T-helper 9 cell (primary cell): ENCODE measurements around the gene ETV1.

Experiments
- DNase-seq: peaks from one replicate; pipeline ENCODE4 v3.0.0-alpha.2; 2020

Gene ETV1

DNA sequence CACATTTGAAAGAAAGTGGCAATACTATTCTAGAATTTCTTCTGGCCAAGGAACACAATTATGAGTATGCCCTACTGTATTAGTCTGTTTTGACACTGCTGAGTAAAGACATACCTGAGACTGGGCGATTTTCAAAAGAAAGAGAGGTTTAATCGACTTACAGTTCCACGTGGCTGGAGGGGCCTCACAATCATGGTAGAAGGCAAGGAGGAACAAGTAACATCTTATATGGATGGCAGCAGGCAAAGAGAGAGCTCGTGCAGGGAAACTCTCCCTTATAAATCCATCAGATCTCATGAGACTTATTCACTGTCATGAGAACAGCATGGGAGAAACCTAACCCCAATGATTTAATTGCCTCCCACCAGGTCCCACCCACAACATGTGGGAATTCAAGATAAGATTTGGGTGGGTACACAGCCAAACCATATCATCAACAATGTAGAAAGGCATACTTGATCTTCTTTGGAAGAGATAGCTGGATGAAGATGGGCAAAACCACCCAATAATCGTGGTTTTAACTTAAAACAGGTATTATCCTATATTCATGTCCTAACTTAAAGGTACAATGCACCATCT, 113.9 kb downstream of the ETV1 start:
- DNase-seq, result no peak

- DNase-seq, result no peak
Observed at GRCh38 chr7:13874783-13875182, 114.7 kb downstream of the ETV1 start.

GRCh38 chr7:13872709-13873108, 116.8 kb downstream of the ETV1 start:
- no peak for DNase-seq

DNA sequence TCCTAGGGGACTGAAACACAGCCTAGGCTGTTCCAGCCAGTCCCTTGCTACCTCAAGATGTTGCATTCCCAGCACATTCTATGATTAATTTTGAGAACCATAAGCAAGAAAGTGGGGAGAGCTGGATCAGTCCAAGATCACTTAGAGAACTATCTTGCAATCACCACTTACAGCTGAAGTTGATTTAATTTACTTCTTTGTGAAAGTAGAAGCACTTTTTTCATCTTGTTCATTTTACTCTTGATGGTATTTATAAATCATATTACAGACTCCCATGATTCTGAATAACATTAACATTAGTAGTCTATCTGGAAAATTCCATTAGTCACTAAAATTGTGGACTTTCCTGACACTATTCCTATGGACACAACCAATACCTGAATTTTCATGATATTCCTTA, 118.5 kb downstream of the ETV1 start:
- DNase-seq, result no peak

GRCh38 chr7:13860734-13861133, 128.7 kb downstream of the ETV1 start:
- DNase-seq, result no peak

DNA sequence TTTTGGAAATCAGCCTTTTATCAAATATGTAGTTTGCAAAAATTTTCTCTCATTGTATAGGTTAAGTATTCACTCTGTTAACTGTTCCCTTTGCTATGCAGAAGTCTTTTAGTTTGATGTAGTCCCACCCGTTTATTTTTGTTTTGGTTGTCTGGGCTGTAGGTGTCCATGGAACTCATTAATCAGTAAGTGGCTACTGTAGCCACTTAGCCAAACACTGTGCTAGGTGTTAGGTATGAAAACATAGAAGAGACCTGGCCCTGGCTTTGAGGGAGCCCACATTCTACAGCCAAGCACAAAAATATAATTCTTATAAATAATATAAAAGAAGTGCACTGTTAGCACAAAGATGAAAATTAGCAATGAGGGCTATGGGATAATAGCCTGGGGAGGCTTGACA, 133.5 kb downstream of the ETV1 start:
- DNase-seq, result no peak

- no peak for DNase-seq
Observed at GRCh38 chr7:13852281-13852968, 137.0 kb downstream of the ETV1 start.

GRCh38 chr7:13851736-13852135, 137.7 kb downstream of the ETV1 start:
- DNase-seq, result no peak

DNA sequence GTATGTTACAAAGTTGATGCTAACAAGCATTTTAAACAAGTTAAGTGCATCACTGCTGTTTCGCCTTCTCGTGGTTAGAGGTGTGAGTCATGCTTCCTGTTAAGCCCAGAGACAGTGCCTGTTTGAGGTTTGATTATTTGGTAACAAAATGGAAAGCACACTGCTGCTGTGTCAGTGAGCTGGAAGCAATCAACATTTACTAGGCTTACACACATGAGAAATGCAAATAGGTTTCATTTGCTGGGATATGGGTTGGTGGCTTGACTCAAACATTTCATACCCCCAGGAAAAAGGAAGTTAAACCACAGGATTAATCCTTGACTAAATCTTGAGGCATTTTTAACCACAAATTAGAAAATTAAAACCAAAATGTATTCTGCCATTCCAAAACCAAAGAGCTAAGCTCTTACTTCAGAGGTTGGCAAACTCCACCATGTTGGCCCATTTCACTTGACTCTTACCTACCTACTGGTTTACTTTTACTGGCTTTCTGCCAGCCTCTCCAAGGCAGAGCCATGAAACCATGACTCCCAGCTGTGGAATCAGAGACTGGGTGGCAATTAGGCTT, 139.2 kb downstream of the ETV1 start:
- DNase-seq, result peak; percentile 36

DNA sequence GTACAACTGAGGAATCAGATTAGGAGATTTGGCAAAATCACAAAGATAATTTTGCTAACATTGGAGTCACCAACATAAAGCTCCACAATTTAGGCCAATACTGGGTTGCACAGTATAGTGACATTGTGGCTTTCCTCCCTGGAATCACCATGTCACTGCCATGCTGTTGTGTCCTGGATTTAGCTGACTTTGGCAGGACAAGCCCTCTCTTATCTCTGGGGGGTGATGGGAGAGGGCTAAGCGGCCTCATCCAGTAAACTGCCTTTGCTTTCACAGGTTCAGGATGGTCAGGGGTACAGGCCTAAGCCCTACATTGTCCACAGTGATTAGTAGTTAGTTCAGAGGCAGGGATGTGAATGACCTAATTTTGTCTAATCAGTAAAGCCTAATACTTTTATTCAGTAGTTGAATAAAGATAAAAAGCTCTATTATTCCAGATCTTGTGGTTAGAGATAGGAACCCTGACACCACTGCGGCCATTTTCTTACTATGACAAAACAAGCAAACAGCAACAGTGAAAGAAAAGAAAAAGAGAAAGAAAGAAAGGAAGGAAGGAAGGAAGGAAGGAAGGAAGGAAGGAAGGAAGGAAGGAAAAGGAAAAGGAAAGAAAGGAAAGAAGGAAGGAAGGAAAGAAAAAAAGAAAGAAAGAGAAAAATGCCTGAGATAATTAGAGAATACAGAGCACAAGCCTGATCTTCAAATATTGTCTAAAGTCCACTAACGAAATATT, 140.1 kb downstream of the ETV1 start:
- no peak for DNase-seq

- DNase-seq, result no peak
Observed at GRCh38 chr7:13848681-13849131, 140.8 kb downstream of the ETV1 start.

GRCh38 chr7:13846386-13846785, 143.1 kb downstream of the ETV1 start:
- no peak for DNase-seq

- DNase-seq, result no peak
Observed at GRCh38 chr7:13845601-13846000, 143.9 kb downstream of the ETV1 start.

- DNase-seq, result no peak
Observed at GRCh38 chr7:13844954-13845353, 144.5 kb downstream of the ETV1 start.

- DNase-seq, result no peak
Observed at GRCh38 chr7:13841284-13841683, 148.2 kb downstream of the ETV1 start.
